ENCODE data around the gene UGT1A6.

UGT1A6 gene

GRCh38 chr2:233814056-233814835, 121.6 kb downstream of the UGT1A6 start:
- DNase-seq (ENCODE audit: low spot score) = no peak
- TF ChIP-seq CTCF (IDR thresholded peaks at IDR 0.05; ENCODE audit: extremely low read depth, missing control alignments) = no peak

GRCh38 chr2:233815861-233816260, 123.2 kb downstream of the UGT1A6 start:
- no peak for DNase-seq (ENCODE audit: low spot score)
- no peak for TF ChIP-seq CTCF (IDR thresholded peaks at IDR 0.05; ENCODE audit: extremely low read depth, missing control alignments)

- TF ChIP-seq CTCF (IDR thresholded peaks at IDR 0.05; ENCODE audit: extremely low read depth, missing control alignments) = no peak
These were observed 123.6 kb downstream of the UGT1A6 start for GRCh38 chr2:233816334-233816733.

GRCh38 chr2:233816771-233817170, 124.1 kb downstream of the UGT1A6 start:
- TF ChIP-seq CTCF (IDR thresholded peaks at IDR 0.05; ENCODE audit: extremely low read depth, missing control alignments) = no peak

More at GRCh38 chr2:233816334-233816733, 123.6 kb downstream of the UGT1A6 start:
- DNase-seq (ENCODE audit: low spot score) = no peak

GRCh38 chr2:233817361-233817911, 124.7 kb downstream of the UGT1A6 start:
- TF ChIP-seq CTCF (IDR thresholded peaks at IDR 0.05; ENCODE audit: extremely low read depth, missing control alignments) = no peak
- no peak for DNase-seq (ENCODE audit: low spot score)

More at GRCh38 chr2:233816771-233817170, 124.1 kb downstream of the UGT1A6 start:
- no peak for DNase-seq (ENCODE audit: low spot score)

- DNase-seq (ENCODE audit: low spot score) = no peak
- no peak for TF ChIP-seq CTCF (IDR thresholded peaks at IDR 0.05; ENCODE audit: extremely low read depth, missing control alignments)
These were observed 125.4 kb downstream of the UGT1A6 start for GRCh38 chr2:233817995-233818638.

Measured in GM20000 (cell line).